Activated CD4-positive, alpha-beta T cell treated with anti-CD3 and anti-CD28 coated beads, Interleukin-2, amount 10 ng/mL, durations not matched to agents 24 days and 14 days (primary cell): ENCODE data around the gene NEMF. TPM values are rescaled to one million over a fixed set of nuclear protein-coding genes. Genes with fewer than 3 reads are reported as not detected.
A peak's percentile ranks its signal among the peaks of the same experiment; 100 is the strongest.
"Not testable (repeated sequence)": the region's sequence is repeated elsewhere in the genome, so short reads cannot be mapped to it uniquely, and the experiment has no call there.

Experiments used
- DNase-seq: peaks from one replicate; pipeline ENCODE4 v3.0.0; 2022
- H3K27ac Mint-ChIP-seq: one replicate; pipeline ENCODE4 v1.8.0; 2022; ENCODE audit warnings: mild to moderate bottlenecking, mixed read lengths
- H3K27me3 Mint-ChIP-seq: one replicate; pipeline ENCODE4 v1.8.0; 2022; ENCODE audit warnings: mixed read lengths
- H3K36me3 Mint-ChIP-seq: one replicate; pipeline ENCODE4 v1.8.0; 2022; ENCODE audit warnings: low read depth, mild to moderate bottlenecking, mixed read lengths
- H3K4me1 Mint-ChIP-seq: one replicate; pipeline ENCODE4 v1.8.0; 2021; ENCODE audit warnings: mixed read lengths
- H3K4me3 Mint-ChIP-seq: one replicate; pipeline ENCODE4 v1.8.0; 2022; ENCODE audit warnings: mild to moderate bottlenecking, moderate library complexity, mixed read lengths
- H3K9me3 Mint-ChIP-seq: one replicate; pipeline ENCODE4 v1.8.0; 2021; ENCODE audit warnings: mixed read lengths
- intact Hi-C: fragments of 100-400 bp; cut with micrococcal nuclease; formaldehyde crosslinking; loops from one replicate; pipeline ENCODE4 v1.15.1; 2023
- total RNA-seq: library from RNA; stranded (reverse); gene quantifications from 2 replicates; pipeline ENCODE4 v1.2.3, GENCODE V29; 2022

NEMF gene
- total RNA-seq, 1 donor from 2014 or later, result 75.4 TPM

DNA sequence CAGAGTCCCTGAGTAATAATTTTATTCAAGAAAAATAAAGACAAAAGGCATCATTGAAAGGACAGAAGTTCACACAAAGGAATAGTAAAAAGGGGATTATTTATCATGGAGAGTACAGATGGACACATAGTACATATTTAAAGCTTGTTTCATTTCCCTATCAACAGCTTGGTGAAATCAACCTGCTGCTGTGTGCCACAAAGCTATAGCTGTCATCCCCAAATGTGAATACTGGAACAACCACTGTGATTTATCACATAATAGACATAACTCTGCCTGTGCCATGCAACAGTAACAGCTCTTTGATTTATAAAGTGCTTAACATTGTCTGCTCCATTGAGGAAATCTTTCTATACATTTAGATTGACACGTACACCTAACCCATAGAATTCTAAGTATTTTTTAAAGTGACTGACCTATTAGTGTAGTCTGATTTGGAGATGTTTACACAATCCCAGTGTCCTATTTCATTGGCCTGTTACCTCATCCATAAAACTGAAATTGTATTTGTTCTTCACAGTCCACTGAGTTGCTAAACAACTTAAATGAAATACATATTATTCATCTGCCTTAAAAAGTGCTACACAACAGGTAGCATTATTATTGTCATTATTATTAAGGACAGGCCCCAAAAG is 3.3 kb downstream of the NEMF start:
- Mint-ChIP-seq H3K27ac (no peak overlapping the region), H3K4me1 (peaks cover 32% of the 10 kb centered on the region), H3K27me3 (no peaks in the 10 kb centered on the region), H3K4me3 (no peak overlapping the region), H3K9me3 (no peaks in the 10 kb centered on the region), H3K36me3 (peaks cover 42% of the 10 kb centered on the region)
- DNase-seq, result no peak
- intact Hi-C loops, result no loop called here

DNA sequence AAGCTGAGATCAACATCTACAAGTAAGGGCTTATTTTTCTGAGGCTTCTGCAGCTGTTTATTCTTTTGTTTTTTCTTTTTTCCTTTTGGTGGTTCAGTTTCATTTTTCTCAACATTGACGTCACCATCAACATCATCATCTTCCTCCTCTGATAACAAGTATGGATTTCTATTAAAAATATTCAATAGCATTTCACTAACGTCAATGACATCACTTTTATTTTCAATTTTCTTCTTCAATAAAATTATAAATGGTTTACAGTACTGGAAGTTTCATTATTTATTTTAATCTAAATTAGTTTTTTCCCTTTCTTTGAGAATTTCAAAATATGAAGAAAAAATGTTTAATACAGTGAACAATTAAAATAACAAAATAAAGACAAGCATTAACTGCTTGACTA is 23.9 kb downstream of the NEMF start:
- no peak overlapping the region for H3K27ac Mint-ChIP-seq
- intact Hi-C loops, result loop anchor here (5.0 kb wide), 1 partner anchor 41 kb away; no protein-coding TSS in a partner anchor

DNA sequence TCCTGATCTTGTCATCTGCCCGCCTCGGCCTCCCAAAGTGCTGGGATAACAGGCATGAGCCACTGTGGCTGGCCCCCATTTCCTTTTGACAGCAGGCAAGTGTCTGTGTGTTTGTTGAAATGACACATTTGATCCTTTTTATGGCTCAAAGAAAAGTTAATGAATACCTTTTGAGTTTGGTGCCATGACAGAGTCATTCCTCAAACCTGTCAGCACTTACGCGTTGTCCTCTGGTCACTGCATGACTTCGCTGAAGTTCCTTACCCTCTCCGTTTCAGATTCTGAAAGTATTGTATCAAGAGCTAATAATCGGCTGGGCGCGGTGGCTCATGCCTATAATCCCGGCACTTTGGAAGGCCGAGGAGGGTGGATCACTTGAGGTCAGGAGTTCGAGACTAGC is 32.4 kb downstream of the NEMF start:
- Mint-ChIP-seq H3K4me1 (peaks cover 3% of the 10 kb centered on the region), H3K9me3 (peaks cover 13% of the 10 kb centered on the region), H3K4me3 (no peak overlapping the region), H3K27me3 (no peaks in the 10 kb centered on the region), H3K27ac (no peak overlapping the region), H3K36me3 (peaks cover 69% of the 10 kb centered on the region)
- intact Hi-C loops, result no loop called here
- no peak for DNase-seq

More for the DNA sequence above, 23.9 kb downstream of the NEMF start:
- no peaks in the 10 kb centered on the region for H3K27me3 Mint-ChIP-seq
- no peak for DNase-seq
- H3K9me3 Mint-ChIP-seq, result no peaks in the 10 kb centered on the region
- H3K4me1 Mint-ChIP-seq, result peaks cover 5% of the 10 kb centered on the region
- H3K4me3 Mint-ChIP-seq, result no peak overlapping the region
- peaks cover 54% of the 10 kb centered on the region for H3K36me3 Mint-ChIP-seq

DNA sequence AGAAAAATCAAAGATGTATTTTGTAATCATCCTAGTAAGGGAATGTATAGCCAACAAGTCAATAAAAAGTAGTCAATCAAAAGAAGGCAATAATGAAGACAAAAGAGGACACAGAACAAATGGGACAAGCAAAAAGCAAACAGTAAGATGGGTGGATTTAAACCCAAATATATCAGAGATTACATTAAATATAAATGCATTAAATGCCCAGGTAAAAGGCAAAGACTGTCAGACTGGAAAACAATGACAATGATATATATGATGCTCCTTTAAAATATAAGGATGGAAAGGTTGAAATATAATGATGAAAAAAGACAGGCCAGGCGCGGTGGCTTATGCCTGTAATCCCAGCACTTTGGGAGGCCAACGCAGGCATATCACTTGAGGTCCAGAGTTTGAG is 35.7 kb downstream of the NEMF start:
- no peak overlapping the region for H3K27ac Mint-ChIP-seq
- no peak for DNase-seq
- H3K4me1 Mint-ChIP-seq, result peaks cover 1% of the 10 kb centered on the region
- intact Hi-C loops, result no loop called here
- no peak overlapping the region for H3K4me3 Mint-ChIP-seq
- H3K27me3 Mint-ChIP-seq, result no peaks in the 10 kb centered on the region
- H3K9me3 Mint-ChIP-seq, result peaks cover 13% of the 10 kb centered on the region
- H3K36me3 Mint-ChIP-seq, result peaks cover 79% of the 10 kb centered on the region

DNA sequence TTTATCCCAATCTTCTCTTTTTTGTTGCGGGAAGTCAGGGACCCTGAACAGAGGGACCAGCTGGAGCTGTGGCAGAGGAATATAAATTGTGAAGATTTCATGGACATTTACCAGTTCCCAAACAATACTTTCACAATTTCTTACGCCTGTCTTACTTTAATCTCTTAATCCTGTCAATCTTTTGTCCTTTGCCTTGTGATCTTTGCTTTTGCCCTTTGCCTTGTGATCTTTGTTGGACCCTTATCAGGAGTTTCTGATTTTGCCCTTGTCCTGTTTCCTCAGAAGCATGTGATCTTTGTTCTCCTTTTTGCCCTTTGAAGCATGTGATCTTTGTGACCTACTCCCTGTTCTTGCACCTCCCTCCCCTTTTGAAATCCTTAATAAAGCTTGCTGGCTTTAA is 36.5 kb downstream of the NEMF start:
- intact Hi-C loops, DNase-seq, H3K4me1 Mint-ChIP-seq, H3K4me3 Mint-ChIP-seq, H3K27me3 Mint-ChIP-seq: not testable (repeated sequence)
- Mint-ChIP-seq H3K27ac (peak overlapping the region; percentile 72), H3K9me3 (peaks cover 13% of the 10 kb centered on the region), H3K36me3 (peaks cover 82% of the 10 kb centered on the region)

DNA sequence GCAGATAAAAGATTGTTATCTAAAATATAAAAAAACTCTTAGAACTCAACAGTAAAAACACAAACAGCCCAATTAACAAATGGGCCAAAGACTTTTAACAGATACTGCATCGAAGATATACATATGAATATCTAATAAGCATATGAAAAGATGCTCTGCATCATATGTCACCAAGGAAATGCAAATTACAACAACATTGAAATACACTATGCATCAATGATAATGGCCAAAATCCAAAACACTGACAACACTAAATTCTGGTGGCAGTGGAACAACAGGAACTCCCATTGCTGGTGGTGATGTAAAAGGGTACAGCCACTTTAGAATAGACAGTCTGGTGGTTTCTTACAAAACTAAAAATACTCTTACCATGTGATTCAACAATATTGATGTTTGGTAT is 43.8 kb downstream of the NEMF start:
- no peak for DNase-seq
- intact Hi-C loops, result no loop called here

DNA sequence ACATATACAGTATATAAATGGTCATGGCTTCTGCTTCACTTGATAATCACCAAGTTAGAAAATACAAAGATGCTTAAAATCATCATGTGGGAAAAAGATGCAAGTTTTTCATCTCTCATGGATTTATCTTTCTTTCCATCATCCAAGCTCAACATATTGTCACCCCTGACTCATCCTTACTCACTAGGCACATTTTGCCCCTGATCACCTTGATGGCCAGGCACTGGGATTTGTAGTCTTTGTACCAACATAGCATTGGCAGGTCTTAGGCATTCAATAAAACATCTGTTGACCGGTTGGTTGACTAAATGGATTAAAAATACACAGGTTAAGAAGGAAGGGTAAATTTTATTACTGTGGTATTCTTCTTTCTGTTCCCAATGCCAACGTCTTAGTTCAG is 56.6 kb downstream of the NEMF start:
- no peaks in the 10 kb centered on the region for H3K9me3 Mint-ChIP-seq
- intact Hi-C loops, result no loop called here
- no peak overlapping the region for H3K27ac Mint-ChIP-seq
- no peak for DNase-seq
- H3K4me1 Mint-ChIP-seq, result peaks cover 1% of the 10 kb centered on the region
- H3K27me3 Mint-ChIP-seq, result no peaks in the 10 kb centered on the region
- H3K36me3 Mint-ChIP-seq, result peaks cover 69% of the 10 kb centered on the region
- H3K4me3 Mint-ChIP-seq, result no peak overlapping the region

More for the DNA sequence above, 43.8 kb downstream of the NEMF start:
- Mint-ChIP-seq H3K27ac (no peak overlapping the region), H3K9me3 (no peaks in the 10 kb centered on the region), H3K36me3 (peaks cover 63% of the 10 kb centered on the region), H3K27me3 (no peaks in the 10 kb centered on the region), H3K4me1 (peaks cover 4% of the 10 kb centered on the region), H3K4me3 (no peak overlapping the region)

DNA sequence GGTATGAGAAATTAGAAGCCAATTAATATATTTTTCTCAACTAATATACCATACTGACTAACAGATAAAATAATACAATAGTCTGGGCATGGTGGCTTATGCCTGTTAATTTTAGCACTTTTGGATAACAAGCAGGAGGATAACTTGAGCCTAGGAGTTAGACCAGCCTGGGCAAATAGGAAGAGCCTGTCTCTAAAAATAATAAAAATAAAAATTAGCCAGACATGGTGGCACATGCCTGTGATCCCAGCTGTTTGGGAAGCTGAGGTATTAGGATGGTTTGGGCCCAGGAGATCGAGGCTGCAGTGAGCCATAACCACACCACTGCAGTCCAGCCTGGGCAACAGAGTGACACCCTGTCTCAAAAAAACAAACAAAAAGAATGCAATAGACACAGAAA is 60.0 kb downstream of the NEMF start:
- Mint-ChIP-seq H3K9me3 (no peaks in the 10 kb centered on the region), H3K27me3 (no peaks in the 10 kb centered on the region), H3K4me3 (no peak overlapping the region), H3K36me3 (peaks cover 71% of the 10 kb centered on the region), H3K4me1 (peaks cover 1% of the 10 kb centered on the region), H3K27ac (no peak overlapping the region)
- intact Hi-C loops, result no loop called here
- no peak for DNase-seq

DNA sequence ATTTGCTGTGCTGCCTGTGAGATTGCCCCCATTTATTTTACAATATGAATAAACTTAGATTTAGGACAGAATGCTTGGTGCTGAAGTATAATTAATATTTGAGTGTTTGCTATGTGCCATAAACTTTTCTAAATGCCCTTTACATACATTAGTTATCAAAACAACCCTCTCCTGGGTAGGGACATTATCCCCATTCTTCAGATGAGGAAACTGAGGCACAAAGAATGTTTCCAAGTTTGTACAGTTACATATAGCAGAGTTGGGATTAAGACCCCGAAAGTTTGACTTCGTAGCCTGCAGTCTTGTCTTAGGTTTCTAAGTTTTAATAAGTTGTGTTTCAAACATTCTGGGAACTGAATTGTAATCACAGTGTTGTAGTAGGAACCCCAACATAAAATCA is 66.3 kb downstream of the NEMF start:
- DNase-seq, result no peak
- Mint-ChIP-seq H3K27ac (no peak overlapping the region), H3K9me3 (no peaks in the 10 kb centered on the region), H3K4me1 (peaks cover 2% of the 10 kb centered on the region), H3K36me3 (peaks cover 69% of the 10 kb centered on the region), H3K4me3 (no peak overlapping the region), H3K27me3 (no peaks in the 10 kb centered on the region)
- intact Hi-C loops, result loop anchor here (5.0 kb wide), 1 partner anchor 41 kb away; no protein-coding TSS in a partner anchor

DNA sequence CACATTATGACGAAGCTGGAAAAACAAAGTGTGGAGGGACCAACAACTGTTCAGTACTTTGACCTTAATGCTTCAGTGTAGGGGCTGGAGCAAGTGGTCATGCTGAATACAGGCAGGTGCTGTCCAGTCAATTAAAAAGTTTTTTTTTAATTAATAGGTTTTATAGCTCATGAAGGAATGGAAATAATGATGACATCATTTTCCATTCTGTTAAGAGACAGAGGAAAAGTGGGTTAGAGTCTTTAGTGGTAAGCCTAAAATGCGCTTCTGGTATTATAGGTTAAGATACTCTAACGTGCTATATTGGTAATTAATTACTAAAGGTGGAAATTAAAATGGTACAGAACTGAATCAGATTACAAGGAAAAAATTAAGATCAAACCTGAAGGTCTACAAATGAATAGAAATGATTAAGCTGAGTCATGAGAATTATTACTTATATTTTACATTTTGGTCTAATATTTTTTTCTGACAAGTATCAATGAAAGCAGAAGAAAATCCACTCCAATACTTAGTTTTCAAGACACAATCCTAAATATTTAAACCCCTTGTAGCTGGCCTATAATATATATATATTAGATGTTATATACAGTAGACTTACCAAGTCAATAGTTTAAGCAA is 69.1 kb downstream of the NEMF start:
- intact Hi-C loops, result no loop called here
- Mint-ChIP-seq H3K36me3 (peaks cover 63% of the 10 kb centered on the region), H3K4me1 (peaks cover 2% of the 10 kb centered on the region), H3K27me3 (no peaks in the 10 kb centered on the region), H3K4me3 (no peak overlapping the region), H3K9me3 (no peaks in the 10 kb centered on the region), H3K27ac (no peak overlapping the region)
- DNase-seq, result no peak

DNA sequence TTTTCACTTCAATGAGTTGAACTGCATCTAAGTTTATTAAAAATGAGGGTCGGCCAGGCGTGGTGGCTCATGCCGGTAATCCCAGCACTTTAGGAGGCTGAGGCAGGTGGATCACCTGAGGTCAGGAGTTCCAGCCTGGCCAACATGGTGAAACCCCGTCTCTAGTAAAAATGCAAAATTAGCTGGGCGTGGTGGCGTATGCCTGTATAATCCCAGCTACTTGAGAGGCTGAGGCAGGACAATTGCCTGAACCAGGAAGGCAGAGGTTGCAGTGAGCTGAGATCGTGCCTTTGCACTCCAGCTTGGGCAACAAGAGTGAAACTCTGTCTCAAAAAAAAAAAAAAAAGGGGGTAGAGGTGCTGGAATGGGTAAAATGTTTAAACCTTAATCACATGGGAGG is 71.5 kb downstream of the NEMF start:
- H3K27ac Mint-ChIP-seq, H3K9me3 Mint-ChIP-seq, H3K4me1 Mint-ChIP-seq, DNase-seq, H3K4me3 Mint-ChIP-seq, H3K27me3 Mint-ChIP-seq, intact Hi-C loops: not testable (repeated sequence)
- H3K36me3 Mint-ChIP-seq, result peaks cover 58% of the 10 kb centered on the region

DNA sequence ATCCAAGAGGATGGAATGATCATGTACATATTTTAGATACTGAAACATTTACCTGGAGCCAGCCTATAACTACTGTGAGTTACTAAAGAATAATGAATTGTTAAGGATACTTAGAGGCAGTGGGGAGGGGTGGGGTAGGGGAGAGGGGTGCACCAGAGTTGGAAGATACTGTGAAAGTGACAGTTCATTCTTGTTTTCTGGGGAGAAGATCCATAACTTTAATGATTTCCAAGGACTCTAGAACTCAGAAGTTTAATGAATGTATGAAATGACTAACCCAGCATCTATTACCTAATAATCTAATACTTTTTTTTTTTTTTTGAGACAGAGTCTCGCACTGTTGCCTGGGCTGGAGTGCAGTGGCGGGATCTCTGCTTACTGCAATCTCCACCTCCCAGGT is 74.2 kb downstream of the NEMF start:
- peaks cover 8% of the 10 kb centered on the region for H3K4me1 Mint-ChIP-seq
- no peak overlapping the region for H3K27ac Mint-ChIP-seq
- H3K27me3 Mint-ChIP-seq, result no peaks in the 10 kb centered on the region
- no peaks in the 10 kb centered on the region for H3K9me3 Mint-ChIP-seq
- DNase-seq, result no peak
- peaks cover 55% of the 10 kb centered on the region for H3K36me3 Mint-ChIP-seq
- intact Hi-C loops, result no loop called here
- no peak overlapping the region for H3K4me3 Mint-ChIP-seq

DNA sequence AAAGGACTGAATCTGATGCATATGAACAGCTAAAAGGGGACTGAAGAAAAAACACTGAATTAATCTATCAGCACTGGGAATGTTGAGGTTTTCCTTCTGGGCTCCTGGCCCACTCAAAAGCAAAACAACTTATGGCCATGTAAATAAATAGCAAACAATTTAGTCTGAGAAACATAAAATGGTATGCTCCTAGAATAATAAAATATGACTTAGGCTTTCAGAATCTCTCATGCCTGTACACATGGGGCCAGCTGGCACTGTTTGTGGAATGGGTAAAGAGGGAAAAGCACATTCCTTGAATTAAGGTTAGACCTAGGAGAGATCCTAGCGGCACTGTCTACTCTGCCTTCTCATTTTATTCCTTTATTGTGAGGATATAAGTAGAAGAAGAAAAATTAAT is 78.5 kb downstream of the NEMF start:
- no peaks in the 10 kb centered on the region for H3K27me3 Mint-ChIP-seq
- no peaks in the 10 kb centered on the region for H3K9me3 Mint-ChIP-seq
- DNase-seq, result no peak
- H3K4me1 Mint-ChIP-seq, result peaks cover 23% of the 10 kb centered on the region
- H3K4me3 Mint-ChIP-seq, result no peak overlapping the region
- H3K36me3 Mint-ChIP-seq, result peaks cover 29% of the 10 kb centered on the region
- H3K27ac Mint-ChIP-seq, result no peak overlapping the region
- intact Hi-C loops, result no loop called here

DNA sequence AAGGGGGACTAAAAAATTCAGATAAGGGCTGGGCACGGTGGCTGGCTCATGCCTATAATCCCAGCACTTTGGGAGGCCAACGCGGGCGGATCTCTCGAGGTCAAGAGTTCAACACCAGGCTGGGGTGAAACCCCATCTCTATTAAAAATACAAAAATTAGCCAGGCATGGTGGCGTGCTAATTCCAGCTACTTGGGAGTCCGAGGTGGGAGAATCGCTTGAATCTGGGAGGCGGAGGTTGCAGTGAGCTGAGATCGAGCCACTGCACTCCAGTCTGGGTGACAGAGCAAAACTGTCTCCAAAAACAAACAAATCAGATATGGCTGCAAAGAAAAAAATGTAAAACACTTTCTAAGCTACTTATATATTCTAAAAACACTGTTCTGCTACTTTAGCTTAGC is 80.9 kb downstream of the NEMF start:
- intact Hi-C loops, H3K4me3 Mint-ChIP-seq, H3K9me3 Mint-ChIP-seq, DNase-seq, H3K27me3 Mint-ChIP-seq, H3K27ac Mint-ChIP-seq: not testable (repeated sequence)
- H3K36me3 Mint-ChIP-seq, result peaks cover 22% of the 10 kb centered on the region
- peaks cover 37% of the 10 kb centered on the region for H3K4me1 Mint-ChIP-seq
